Measurements from ENCODE around the gene OLFML2B.

- TF ChIP-seq ZNF571 (tag by site-specific recombination; IDR thresholded peaks at IDR 0.05) (no peak), CTCF (tag by site-specific recombination; IDR thresholded peaks at IDR 0.05) (no peak), ZSCAN4 (tag by site-specific recombination; IDR thresholded peaks at IDR 0.05) (no peak), ZNF133 (tag by site-specific recombination; IDR thresholded peaks at IDR 0.05) (no peak), PRDM10 (tag by site-specific recombination; IDR thresholded peaks at IDR 0.05) (no peak), ZNF398 (tag by site-specific recombination; IDR thresholded peaks at IDR 0.05) (no peak), PRDM6 (tag by site-specific recombination; IDR thresholded peaks at IDR 0.05) (no peak)
Observed at GRCh38 chr1:161966067-161966466, 57.6 kb downstream of the OLFML2B start.

Measured in HEK293 (cell line).